AG10803 (cell line): ENCODE measurements around the gene RBM4.
"Not testable (repeated sequence)": the region's sequence is repeated elsewhere in the genome, so short reads cannot be mapped to it uniquely, and the experiment has no call there.

Experiments
- DNase-seq: peaks from one replicate; pipeline ENCODE4 v3.0.0; 2010; ENCODE audit warnings: low read depth
- H3K4me3 ChIP-seq: 2 replicates; pipeline ENCODE4 v1.5.1; 2011; ENCODE audit warnings: mild to moderate bottlenecking, low read length, control low read depth
- CTCF ChIP-seq: conservative IDR thresholded peaks from 2 replicates; pipeline ENCODE4 v1.5.1; 2011; ENCODE audit warnings: mild to moderate bottlenecking, low read length, control low read depth, inconsistent platforms

Gene RBM4

GRCh38 chr11:66593650-66594049 lies 44.9 kb upstream of the RBM4 start:
- DNase-seq = no peak
- TF ChIP-seq CTCF = no peak
- H3K4me3 ChIP-seq = peak overlapping the region; percentile 90

- TF ChIP-seq CTCF = no peak
- no peak overlapping the region for H3K4me3 ChIP-seq
- peak; percentile 15 for DNase-seq
These were observed 43.1 kb upstream of the RBM4 start for GRCh38 chr11:66595245-66595904.

GRCh38 chr11:66598993-66599392 lies 39.5 kb upstream of the RBM4 start:
- no peak for DNase-seq
- H3K4me3 ChIP-seq = no peak overlapping the region
- no peak for TF ChIP-seq CTCF

GRCh38 chr11:66600219-66600618 lies 38.3 kb upstream of the RBM4 start:
- no peak for DNase-seq

GRCh38 chr11:66600631-66601233 lies 37.8 kb upstream of the RBM4 start:
- TF ChIP-seq CTCF = no peak
- DNase-seq = no peak
- H3K4me3 ChIP-seq = no peak overlapping the region

More at GRCh38 chr11:66600219-66600618, 38.3 kb upstream of the RBM4 start:
- no peak overlapping the region for H3K4me3 ChIP-seq
- TF ChIP-seq CTCF = no peak

- TF ChIP-seq CTCF = no peak
- no peak for DNase-seq
- H3K4me3 ChIP-seq = no peak overlapping the region
These were observed 35.4 kb upstream of the RBM4 start for GRCh38 chr11:66603072-66603471.

- no peak for DNase-seq
- TF ChIP-seq CTCF = no peak
These were observed 34.3 kb upstream of the RBM4 start for GRCh38 chr11:66604155-66604554.

GRCh38 chr11:66606608-66607007 lies 31.9 kb upstream of the RBM4 start:
- DNase-seq, H3K4me3 ChIP-seq: not testable (repeated sequence)

More at GRCh38 chr11:66604155-66604554, 34.3 kb upstream of the RBM4 start:
- no peak overlapping the region for H3K4me3 ChIP-seq
